Fibroblast of skin of right biceps (primary cell): ENCODE data around the gene LNPEP.
"Not testable (repeated sequence)": the region's sequence is repeated elsewhere in the genome, so short reads cannot be mapped to it uniquely, and the experiment has no call there.

Experiments
- DNase-seq: peaks from one replicate; pipeline ENCODE4 v3.0.0-alpha.2; 2013

Gene LNPEP

DNA sequence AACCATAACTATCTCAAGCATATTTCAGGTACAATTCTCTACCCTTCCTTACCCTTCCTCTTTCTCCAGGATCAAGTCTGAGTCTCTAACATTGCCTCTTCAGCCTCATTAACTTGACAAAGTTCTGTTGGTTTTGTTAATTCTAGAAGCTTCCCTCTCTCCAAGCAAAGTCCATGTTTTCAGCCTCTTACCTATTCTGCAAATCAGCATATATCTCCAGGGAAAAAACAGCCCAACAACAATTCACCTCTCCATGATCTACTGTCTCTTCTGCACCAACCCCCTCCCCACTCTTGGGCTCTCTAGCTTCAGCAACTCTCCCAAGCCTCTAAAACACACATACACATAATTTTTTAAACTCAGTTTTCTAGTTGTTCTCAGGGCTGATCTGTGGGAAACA lies 134.4 kb downstream of the LNPEP start:
- DNase-seq: no peak

GRCh38 chr5:97071101-97071500 lies 135.2 kb downstream of the LNPEP start:
- peak; percentile 80 for DNase-seq

GRCh38 chr5:97071993-97072392 lies 136.1 kb downstream of the LNPEP start:
- DNase-seq: no peak

GRCh38 chr5:97072696-97073095 lies 136.8 kb downstream of the LNPEP start:
- DNase-seq: no peak

DNA sequence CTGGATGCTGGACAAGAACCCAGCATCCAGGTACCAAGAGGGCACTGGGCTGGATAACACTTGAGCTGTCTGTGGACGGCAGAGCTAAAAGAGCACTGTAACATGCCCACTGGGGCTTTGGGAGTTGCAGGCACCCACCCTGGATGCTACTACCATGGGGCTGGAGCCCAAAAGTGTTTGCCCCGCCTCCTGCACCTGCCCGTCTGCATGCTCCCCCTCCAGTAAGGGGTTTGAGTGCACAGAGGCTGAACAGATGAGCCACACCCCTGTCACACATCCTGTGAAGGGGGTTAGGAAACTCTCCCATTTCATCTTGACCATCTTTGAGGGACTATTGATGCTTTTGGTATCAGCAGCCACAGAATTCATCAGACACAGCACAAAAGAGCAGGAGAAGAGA lies 137.5 kb downstream of the LNPEP start:
- no peak for DNase-seq

- no peak for DNase-seq
Observed at GRCh38 chr5:97074859-97075489, 139.1 kb downstream of the LNPEP start.

DNA sequence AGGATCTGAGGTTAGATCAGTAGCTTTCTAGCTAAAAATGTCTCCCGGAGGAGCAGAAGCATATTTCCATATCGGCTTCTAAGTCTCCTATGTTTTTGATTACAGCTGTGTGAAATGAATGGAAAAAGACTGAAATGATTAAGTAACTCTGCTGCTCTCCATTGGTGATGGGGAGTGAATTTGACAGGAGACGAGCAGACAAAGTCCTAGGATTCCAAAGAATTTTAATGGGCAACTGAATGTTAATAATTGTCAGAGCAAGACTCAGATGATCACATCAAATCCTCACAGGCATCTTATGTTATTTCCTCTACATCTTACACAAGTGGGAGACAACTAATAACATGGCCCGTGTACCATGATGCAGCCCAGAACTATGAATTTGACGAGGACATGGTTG lies 139.8 kb downstream of the LNPEP start:
- peak; percentile 22 for DNase-seq

DNA sequence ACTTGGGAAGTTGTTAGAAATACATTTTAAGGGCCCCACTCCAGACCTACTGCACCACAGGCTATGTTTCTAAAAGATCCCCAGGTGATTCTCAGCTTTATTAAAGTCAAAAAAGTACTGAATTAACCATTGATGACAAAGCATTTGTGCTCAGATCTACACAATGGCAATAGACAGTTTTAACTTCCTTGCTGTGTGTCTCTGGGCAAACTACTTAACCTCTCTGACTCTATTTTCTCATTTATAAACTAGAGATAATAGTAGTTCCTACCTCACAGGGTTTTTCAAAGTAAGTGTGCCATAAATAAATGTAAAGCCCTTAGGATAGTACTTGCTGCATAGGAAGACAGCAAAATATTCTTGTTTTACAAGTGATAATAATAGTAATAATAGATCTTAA lies 140.2 kb downstream of the LNPEP start:
- DNase-seq: no peak

DNA sequence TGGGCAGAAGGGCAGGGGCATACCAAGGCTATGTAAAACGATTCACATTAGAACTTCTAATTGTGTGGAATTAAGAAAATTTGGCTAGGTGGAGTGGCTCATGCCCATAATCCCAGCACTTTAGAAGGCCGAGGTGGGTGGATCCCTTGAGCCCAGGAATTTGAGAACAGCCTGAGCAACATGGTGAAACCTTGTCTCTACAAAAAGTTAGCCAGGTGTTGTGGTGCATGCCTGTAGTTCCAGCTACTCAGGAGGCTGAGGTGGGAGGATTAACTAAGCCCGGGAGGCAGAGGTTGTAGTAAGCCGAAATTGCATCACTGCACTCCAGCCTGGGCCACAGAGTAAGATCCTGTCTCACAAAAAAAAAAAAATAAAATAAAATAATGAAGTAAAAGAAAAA lies 141.4 kb downstream of the LNPEP start:
- DNase-seq: no peak

- peak; percentile 5 for DNase-seq
Observed at GRCh38 chr5:97078958-97079743, 143.3 kb downstream of the LNPEP start.

DNA sequence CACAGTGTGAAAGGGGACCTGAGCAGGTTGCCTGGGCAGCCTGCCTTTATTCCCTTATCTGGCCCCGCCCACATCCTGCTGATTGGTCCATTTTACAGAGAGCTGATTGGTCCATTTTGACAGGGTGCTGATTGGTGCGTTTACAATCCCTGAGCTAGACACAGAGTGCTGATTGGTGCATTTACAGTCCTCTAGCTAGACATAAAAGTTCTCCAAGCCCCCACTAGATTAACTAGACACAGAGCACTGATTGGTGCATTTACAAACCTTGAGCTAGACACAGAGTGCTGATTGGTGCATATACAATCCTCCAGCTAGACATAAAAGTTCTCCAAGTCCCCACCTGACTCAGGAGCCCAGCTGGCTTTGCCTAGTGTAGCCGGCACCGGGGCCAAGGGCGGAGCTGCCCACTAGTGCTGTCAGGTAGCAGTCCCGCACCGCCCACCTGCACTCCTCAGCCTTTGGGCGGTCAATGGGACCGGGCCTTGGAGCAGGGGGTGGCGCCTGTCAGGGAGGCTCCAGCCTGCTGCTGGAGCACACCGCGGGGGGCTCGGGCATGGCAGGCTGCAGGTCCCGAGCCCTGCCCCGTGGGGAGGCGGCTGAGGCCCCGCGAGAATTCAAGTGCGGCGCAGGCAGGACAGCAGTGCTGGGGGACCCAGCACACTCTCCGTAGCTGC lies 149.0 kb downstream of the LNPEP start:
- not testable (repeated sequence) for DNase-seq

DNA sequence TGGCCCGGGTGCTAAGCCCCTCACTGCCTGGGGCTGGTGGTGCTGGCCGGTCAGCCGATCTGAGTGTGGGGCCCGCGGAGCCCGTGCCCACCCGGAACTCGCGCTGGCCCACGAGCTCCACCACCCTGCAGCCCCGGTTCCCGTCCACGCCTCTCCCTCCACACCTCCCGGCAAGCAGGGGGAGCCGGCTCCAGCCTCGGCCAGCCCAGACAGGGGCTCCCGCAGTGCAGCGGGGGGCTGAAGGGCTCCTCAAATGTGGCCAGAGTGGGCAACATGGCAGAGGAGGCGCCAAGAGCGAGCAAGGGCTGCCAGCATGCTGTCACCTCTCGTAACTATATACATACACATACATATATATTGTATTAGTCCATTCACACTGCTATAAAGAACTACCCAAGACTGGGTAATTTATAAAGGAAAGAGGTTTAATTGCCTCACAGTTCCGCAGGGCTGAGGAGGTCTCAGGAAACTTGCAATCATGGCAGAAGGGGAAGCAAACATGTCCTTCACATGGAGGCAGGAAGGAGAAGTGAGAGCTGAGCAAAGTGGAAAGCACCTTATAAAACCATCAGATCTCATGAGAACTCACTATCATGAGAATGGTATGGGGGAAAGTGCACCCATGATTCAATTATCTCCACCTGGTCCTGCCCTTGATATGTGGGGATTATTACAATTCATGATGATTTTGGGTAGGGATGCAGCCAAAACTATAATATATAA lies 149.7 kb downstream of the LNPEP start:
- DNase-seq: no peak
